ENCODE measurements around the gene NRXN3.

DNA sequence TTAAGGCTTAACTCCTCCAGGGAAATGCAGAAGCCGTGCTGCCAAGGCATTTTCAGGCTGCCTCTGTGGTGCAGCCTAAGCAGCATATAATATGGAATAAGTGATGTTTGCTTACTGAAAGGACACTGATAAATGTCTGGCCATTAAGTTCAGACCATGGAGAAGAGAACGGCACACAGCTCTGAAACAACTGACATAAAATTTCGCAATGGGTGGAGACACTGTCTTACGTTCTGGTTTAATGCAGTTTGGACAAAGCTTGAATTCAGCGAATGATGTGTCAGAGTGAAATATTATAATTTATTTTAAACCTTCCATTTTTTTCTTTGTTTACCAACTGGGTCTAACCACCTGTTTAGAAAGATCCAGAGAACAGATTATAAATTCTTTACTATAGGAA is 27.2 kb upstream of the NRXN3 start:
- TF ChIP-seq, protein P1, sequence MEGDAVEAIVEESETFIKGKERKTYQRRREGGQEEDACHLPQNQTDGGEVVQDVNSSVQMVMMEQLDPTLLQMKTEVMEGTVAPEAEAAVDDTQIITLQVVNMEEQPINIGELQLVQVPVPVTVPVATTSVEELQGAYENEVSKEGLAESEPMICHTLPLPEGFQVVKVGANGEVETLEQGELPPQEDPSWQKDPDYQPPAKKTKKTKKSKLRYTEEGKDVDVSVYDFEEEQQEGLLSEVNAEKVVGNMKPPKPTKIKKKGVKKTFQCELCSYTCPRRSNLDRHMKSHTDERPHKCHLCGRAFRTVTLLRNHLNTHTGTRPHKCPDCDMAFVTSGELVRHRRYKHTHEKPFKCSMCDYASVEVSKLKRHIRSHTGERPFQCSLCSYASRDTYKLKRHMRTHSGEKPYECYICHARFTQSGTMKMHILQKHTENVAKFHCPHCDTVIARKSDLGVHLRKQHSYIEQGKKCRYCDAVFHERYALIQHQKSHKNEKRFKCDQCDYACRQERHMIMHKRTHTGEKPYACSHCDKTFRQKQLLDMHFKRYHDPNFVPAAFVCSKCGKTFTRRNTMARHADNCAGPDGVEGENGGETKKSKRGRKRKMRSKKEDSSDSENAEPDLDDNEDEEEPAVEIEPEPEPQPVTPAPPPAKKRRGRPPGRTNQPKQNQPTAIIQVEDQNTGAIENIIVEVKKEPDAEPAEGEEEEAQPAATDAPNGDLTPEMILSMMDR (IDR thresholded peaks at IDR 0.05) = no peak
- no peak for TF ChIP-seq POLR2AphosphoS5 (IDR thresholded peaks at IDR 0.05)

Measured in stomach (tissue), 4 donors.